Coronary artery (tissue), 2 donors: Measurements from ENCODE around the gene NES.
"Not testable (repeated sequence)": the region's sequence is repeated elsewhere in the genome, so short reads cannot be mapped to it uniquely, and the experiment has no call there.

Experiments
- DNase-seq: peaks from one replicate; pipeline ENCODE4 v3.0.0-alpha.2; 2017; ENCODE audit warnings: low spot score
- H3K27ac ChIP-seq, 2 donors: fragments of 200-600 bp; sonication (generic); one replicate each; pipeline ENCODE4 v1.5.1; 2016 to 2019
- H3K4me3 ChIP-seq: fragments of 200-600 bp; sonication (generic); 2 replicates; pipeline ENCODE4 v1.5.1; 2016; ENCODE audit warnings: mild to moderate bottlenecking, moderate library complexity
- CTCF ChIP-seq: fragments of 200-600 bp; sonication (generic); IDR thresholded peaks from one replicate; pipeline ENCODE4 v1.5.1; 2019; ENCODE audit warnings: antibody characterized with exemption

The NES gene

GRCh38 chr1:156640842-156641706 lies 36.1 kb downstream of the NES start:
- DNase-seq, result no peak
- no peak for TF ChIP-seq CTCF
- no peak overlapping the region for H3K27ac ChIP-seq
- no peak overlapping the region for H3K4me3 ChIP-seq

- no peak overlapping the region for H3K27ac ChIP-seq
- no peak overlapping the region for H3K4me3 ChIP-seq
- DNase-seq, result no peak
- TF ChIP-seq CTCF, result no peak
Observed at GRCh38 chr1:156639601-156640101, 37.6 kb downstream of the NES start.

GRCh38 chr1:156638189-156638985 lies 38.8 kb downstream of the NES start:
- TF ChIP-seq CTCF, result no peak
- Histone ChIP-seq H3K27ac (no peak overlapping the region), H3K4me3 (no peak overlapping the region)
- no peak for DNase-seq

- Histone ChIP-seq H3K4me3 (no peak overlapping the region), H3K27ac (no peak overlapping the region)
- DNase-seq, result no peak
- no peak for TF ChIP-seq CTCF
Observed at GRCh38 chr1:156632355-156632754, 44.9 kb downstream of the NES start.

- H3K27ac ChIP-seq, DNase-seq, H3K4me3 ChIP-seq: not testable (repeated sequence)
Observed at GRCh38 chr1:156631152-156631551, 46.1 kb downstream of the NES start.

- Histone ChIP-seq H3K27ac (no peak overlapping the region), H3K4me3 (no peak overlapping the region)
- TF ChIP-seq CTCF, result no peak
- DNase-seq, result no peak
Observed at GRCh38 chr1:156629823-156630449, 47.3 kb downstream of the NES start.

- Histone ChIP-seq H3K4me3 (no peak overlapping the region), H3K27ac (no peak overlapping the region)
- peak; percentile 36 for TF ChIP-seq CTCF
- no peak for DNase-seq
Observed at GRCh38 chr1:156627313-156627880, 49.8 kb downstream of the NES start.
